HFFc6 (cell line): ENCODE measurements around the gene CCNO. TPM values are rescaled to one million over a fixed set of nuclear protein-coding genes. Genes with fewer than 3 reads are reported as not detected.
A peak's percentile ranks its signal among the peaks of the same experiment; 100 is the strongest.

ENCODE experiments used
- DNase-seq: peaks from one replicate; pipeline ENCODE4 v3.0.0-alpha.2; 2018
- H3K27ac Mint-ChIP-seq: 2 replicates; pipeline ENCODE4 v1.8.0; 2020; ENCODE audit warnings: mild to moderate bottlenecking, mixed read lengths
- H3K27me3 Mint-ChIP-seq: 2 replicates; pipeline ENCODE4 v1.8.0; 2021; ENCODE audit warnings: mild to moderate bottlenecking, moderate library complexity, mixed read lengths; ENCODE audit not compliant: insufficient read depth
- H3K36me3 Mint-ChIP-seq: 2 replicates; pipeline ENCODE4 v1.8.0; 2021; ENCODE audit warnings: low read depth, mixed read lengths
- H3K4me1 Mint-ChIP-seq: 2 replicates; pipeline ENCODE4 v1.8.0; 2020; ENCODE audit warnings: low read depth, mixed read lengths
- H3K4me3 Mint-ChIP-seq: 2 replicates; pipeline ENCODE4 v1.8.0; 2020; ENCODE audit warnings: mild to moderate bottlenecking, moderate library complexity, mixed read lengths
- H3K9me3 Mint-ChIP-seq: 2 replicates; pipeline ENCODE4 v1.8.0; 2020; ENCODE audit warnings: mild to moderate bottlenecking, mixed read lengths
- CTCF ChIP-seq: fragments of 200-600 bp; sonication (generic); IDR thresholded peaks from 2 replicates; pipeline ENCODE4 v1.5.0; 2021; ENCODE audit warnings: antibody characterized with exemption, mild to moderate bottlenecking
- total RNA-seq, 6 experiments: library from RNA; stranded (reverse); fragmentation: NEBNext Ultra II Directional; extraction: Animal tissue kit (Norgen Biotek cat#: 25700); gene quantifications; 2 replicates in 1 of 6; 3 replicates in 5 of 6; pipeline ENCODE4 v1.2.3, GENCODE V29; 2021

CCNO gene
- total RNA-seq, 6 experiments from 2014 or later = 0.11 to 0.25 (median 0.13) TPM; not detected in 2

- DNase-seq = no peak
Measured at GRCh38 chr5:55222092-55222984, 11.1 kb downstream of the CCNO start.

GRCh38 chr5:55220433-55221185 lies 12.8 kb downstream of the CCNO start:
- H3K9me3 Mint-ChIP-seq = no peaks in the 10 kb centered on the region
- peak overlapping the region; percentile 13; the same call in 1 of the 2 replicates for H3K4me3 Mint-ChIP-seq
- DNase-seq = no peak
- H3K27ac Mint-ChIP-seq = no peak overlapping the region
- H3K27me3 Mint-ChIP-seq = peaks cover 61% of the 10 kb centered on the region
- no peak for TF ChIP-seq CTCF
- H3K4me1 Mint-ChIP-seq = peaks cover 9% of the 10 kb centered on the region; the same call in 1 of the 2 replicates
- H3K36me3 Mint-ChIP-seq = peaks cover 5% of the 10 kb centered on the region; the same call in 1 of the 2 replicates

More at GRCh38 chr5:55222092-55222984, 11.1 kb downstream of the CCNO start:
- H3K36me3 Mint-ChIP-seq = peaks cover 5% of the 10 kb centered on the region; the same call in 1 of the 2 replicates
- peaks cover 9% of the 10 kb centered on the region; the same call in 1 of the 2 replicates for H3K4me1 Mint-ChIP-seq
- no peak overlapping the region for H3K27ac Mint-ChIP-seq
- H3K4me3 Mint-ChIP-seq = no peak overlapping the region
- no peaks in the 10 kb centered on the region for H3K9me3 Mint-ChIP-seq
- TF ChIP-seq CTCF = no peak
- peaks cover 68% of the 10 kb centered on the region for H3K27me3 Mint-ChIP-seq

- peaks cover 9% of the 10 kb centered on the region; the same call in 1 of the 2 replicates for H3K4me1 Mint-ChIP-seq
- H3K27me3 Mint-ChIP-seq = peaks cover 60% of the 10 kb centered on the region
- H3K4me3 Mint-ChIP-seq = no peak overlapping the region
- TF ChIP-seq CTCF = no peak
- DNase-seq = no peak
- H3K27ac Mint-ChIP-seq = no peak overlapping the region
- H3K9me3 Mint-ChIP-seq = no peaks in the 10 kb centered on the region
- H3K36me3 Mint-ChIP-seq = peaks cover 5% of the 10 kb centered on the region; the same call in 1 of the 2 replicates
Measured at GRCh38 chr5:55219770-55220169, 13.6 kb downstream of the CCNO start.

GRCh38 chr5:55218967-55219366 lies 14.4 kb downstream of the CCNO start:
- Mint-ChIP-seq H3K4me1 (peaks cover 9% of the 10 kb centered on the region; the same call in 1 of the 2 replicates), H3K4me3 (no peak overlapping the region), H3K27me3 (peaks cover 52% of the 10 kb centered on the region), H3K27ac (no peak overlapping the region), H3K9me3 (no peaks in the 10 kb centered on the region), H3K36me3 (peaks cover 5% of the 10 kb centered on the region; the same call in 1 of the 2 replicates)
- TF ChIP-seq CTCF = no peak
- no peak for DNase-seq

GRCh38 chr5:55211184-55211874 lies 22.1 kb downstream of the CCNO start:
- Mint-ChIP-seq H3K4me3 (no peak overlapping the region), H3K4me1 (no peaks in the 10 kb centered on the region), H3K9me3 (no peaks in the 10 kb centered on the region), H3K27ac (no peak overlapping the region), H3K27me3 (peaks cover 25% of the 10 kb centered on the region), H3K36me3 (no peaks in the 10 kb centered on the region)
- TF ChIP-seq CTCF = no peak
- DNase-seq = no peak
